GM18520 (cell line): Measurements from ENCODE around the gene PPP4C.
"Not testable (repeated sequence)": the region's sequence is repeated elsewhere in the genome, so short reads cannot be mapped to it uniquely, and the experiment has no call there.

Experiments
- ATAC-seq: cut with Tn5 transposase; IDR thresholded peaks from one replicate; pipeline ENCODE4 v1.9.1; 2021; ENCODE audit not compliant: unreplicated experiment

Gene PPP4C

GRCh38 chr16:30122604-30123160 lies 46.9 kb downstream of the PPP4C start:
- no peak for ATAC-seq

- no peak for ATAC-seq
Observed at GRCh38 chr16:30124985-30125379, 49.2 kb downstream of the PPP4C start.

- not testable (repeated sequence) for ATAC-seq
Observed at GRCh38 chr16:30125690-30126089, 49.9 kb downstream of the PPP4C start.

GRCh38 chr16:30127993-30128392 lies 52.2 kb downstream of the PPP4C start:
- no peak for ATAC-seq

- ATAC-seq, result no peak
Observed at GRCh38 chr16:30131869-30132475, 56.2 kb downstream of the PPP4C start.

- ATAC-seq, result no peak
Observed at GRCh38 chr16:30132591-30132990, 56.8 kb downstream of the PPP4C start.
